ENCODE measurements around the gene DOCK10.

The DOCK10 gene

GRCh38 chr2:225009768-225010167 lies 32.5 kb downstream of the DOCK10 start:
- DNase-seq = no peak

- no peak for DNase-seq
These were observed 33.3 kb downstream of the DOCK10 start for GRCh38 chr2:225008935-225009334.

- no peak for DNase-seq
These were observed 34.0 kb downstream of the DOCK10 start for GRCh38 chr2:225008179-225008856.

GRCh38 chr2:225006730-225007129 lies 35.5 kb downstream of the DOCK10 start:
- DNase-seq = no peak

- DNase-seq = no peak
These were observed 37.7 kb downstream of the DOCK10 start for GRCh38 chr2:225004597-225004996.

- DNase-seq = no peak
These were observed 39.6 kb downstream of the DOCK10 start for GRCh38 chr2:225002656-225003045.

- DNase-seq = no peak
These were observed 40.1 kb downstream of the DOCK10 start for GRCh38 chr2:225002039-225002655.

GRCh38 chr2:224999754-225000153 lies 42.5 kb downstream of the DOCK10 start:
- DNase-seq = no peak

- no peak for DNase-seq
These were observed 42.9 kb downstream of the DOCK10 start for GRCh38 chr2:224999321-224999720.

GRCh38 chr2:224997802-224998201 lies 44.5 kb downstream of the DOCK10 start:
- DNase-seq = no peak

GRCh38 chr2:224995419-224995818 lies 46.8 kb downstream of the DOCK10 start:
- DNase-seq = no peak

- no peak for DNase-seq
These were observed 47.9 kb downstream of the DOCK10 start for GRCh38 chr2:224994242-224994823.

- no peak for DNase-seq
These were observed 51.6 kb downstream of the DOCK10 start for GRCh38 chr2:224990710-224991109.

GRCh38 chr2:224987733-224988132 lies 54.5 kb downstream of the DOCK10 start:
- no peak for DNase-seq

- DNase-seq = no peak
These were observed 55.8 kb downstream of the DOCK10 start for GRCh38 chr2:224986477-224986876.

GRCh38 chr2:224984637-224985036 lies 57.6 kb downstream of the DOCK10 start:
- no peak for DNase-seq

- no peak for DNase-seq
These were observed 58.3 kb downstream of the DOCK10 start for GRCh38 chr2:224983712-224984554.

GRCh38 chr2:224982910-224983711 lies 59.2 kb downstream of the DOCK10 start:
- no peak for DNase-seq

GRCh38 chr2:224982226-224982625 lies 60.0 kb downstream of the DOCK10 start:
- DNase-seq = no peak

- no peak for DNase-seq
These were observed 65.4 kb downstream of the DOCK10 start for GRCh38 chr2:224976629-224977525.

- no peak for DNase-seq
These were observed 66.5 kb downstream of the DOCK10 start for GRCh38 chr2:224975761-224976160.
